Keratinocyte (primary cell): ENCODE data around the gene STARD10. TPM values are rescaled to one million over a fixed set of nuclear protein-coding genes. Genes with fewer than 3 reads are reported as not detected.

ENCODE experiments used
- DNase-seq: peaks from one replicate; pipeline ENCODE4 v3.0.0-alpha.2; 2011; ENCODE audit warnings: low read depth, missing footprints, low spot score
- FAIRE-seq: peaks from 2 replicates; lab custom pipeline; 2011; peaks lifted over from hg19 to GRCh38; lab: Jason Lieb, UNC
- H2AFZ ChIP-seq: 2 replicates; pipeline ENCODE4 v1.6.0; 2012; ENCODE audit warnings: low read length, control low read depth, inconsistent platforms; ENCODE audit not compliant: control insufficient read depth
- H3K27ac ChIP-seq: 2 replicates; pipeline ENCODE4 v1.5.1; 2011; ENCODE audit warnings: low read length; ENCODE audit not compliant: control insufficient read depth, insufficient read depth
- H3K27me3 ChIP-seq: 3 replicates; pipeline ENCODE4 v1.6.0; 2011; ENCODE audit warnings: low read length; ENCODE audit not compliant: control insufficient read depth, insufficient read depth; ENCODE audit errors: extremely low read depth
- H3K36me3 ChIP-seq, 2 experiments: 2 replicates in 1 of 2; 3 replicates in 1 of 2; pipeline ENCODE4 v1.5.1; 2011; ENCODE audit warnings: low read length in 2 of 2, mild to moderate bottlenecking in 1 of 2; ENCODE audit not compliant: control insufficient read depth in 2 of 2, insufficient read depth in 2 of 2; ENCODE audit errors: extremely low read depth in 1 of 2
- H3K4me1 ChIP-seq: 3 replicates; pipeline ENCODE4 v1.5.1; 2011; ENCODE audit warnings: low read length; ENCODE audit not compliant: control insufficient read depth, insufficient read depth; ENCODE audit errors: extremely low read depth
- H3K4me2 ChIP-seq: 3 replicates; pipeline ENCODE4 v1.6.0; 2011; ENCODE audit warnings: low read depth, low read length; ENCODE audit not compliant: control insufficient read depth, insufficient read depth; ENCODE audit errors: extremely low read depth
- H3K4me3 ChIP-seq, 3 experiments: fragments of 200-600 bp in 1 of 3; sonication (generic) in 1 of 3; 2 replicates in 2 of 3; 3 replicates in 1 of 3; pipeline ENCODE4 v1.5.1; 2011 to 2016; ENCODE audit warnings: low read length in 3 of 3, mild to moderate bottlenecking in 3 of 3, control low read depth in 2 of 3, inconsistent platforms in 1 of 3, low read depth in 1 of 3, mixed read lengths in 1 of 3, mixed run types in 1 of 3, moderate library complexity in 1 of 3; ENCODE audit not compliant: control insufficient read depth in 2 of 3, insufficient read depth in 2 of 3; ENCODE audit errors: extremely low read depth in 1 of 3
- H3K79me2 ChIP-seq: 2 replicates; pipeline ENCODE4 v1.6.0; 2012; ENCODE audit warnings: low read length; ENCODE audit not compliant: control insufficient read depth, insufficient read depth
- H3K9ac ChIP-seq: 3 replicates; pipeline ENCODE4 v1.6.0; 2011; ENCODE audit warnings: low read length; ENCODE audit not compliant: control insufficient read depth, insufficient read depth; ENCODE audit errors: extremely low read depth
- H3K9me1 ChIP-seq: 3 replicates; pipeline ENCODE4 v1.6.0; 2011; ENCODE audit warnings: low read length; ENCODE audit not compliant: control insufficient read depth, insufficient read depth; ENCODE audit errors: extremely low read depth
- H3K9me3 ChIP-seq: 2 replicates; pipeline ENCODE4 v1.5.1; 2012; ENCODE audit warnings: low read depth, low read length; ENCODE audit not compliant: control insufficient read depth
- H4K20me1 ChIP-seq: 3 replicates; pipeline ENCODE4 v1.6.0; 2011; ENCODE audit warnings: low read length; ENCODE audit not compliant: control insufficient read depth, insufficient read depth; ENCODE audit errors: extremely low read depth
- CTCF ChIP-seq, 3 experiments: IDR thresholded peaks in 1 of 3; conservative IDR thresholded peaks in 1 of 3; optimal IDR thresholded peaks in 1 of 3; 2 replicates in 2 of 3; 3 replicates in 1 of 3; pipeline versions ENCODE3 to v1.5.1; 2011; ENCODE audit warnings: low read length in 3 of 3, mild to moderate bottlenecking in 3 of 3, moderate library complexity in 2 of 3, control low read depth in 1 of 3, inconsistent platforms in 1 of 3; ENCODE audit not compliant: insufficient read depth in 2 of 3; ENCODE audit errors: extremely low read depth in 1 of 3
- EZH2 ChIP-seq: IDR thresholded peaks from one replicate; pipeline ENCODE4 v1.6.1; 2012; ENCODE audit warnings: inconsistent platforms, mild to moderate bottlenecking, low read length, moderate library complexity
- dilution Hi-C: fragments of 300-500 bp; cut with MboI; formaldehyde crosslinking; loops from one replicate; pipeline ENCODE4 v1.7.0; 2020; ENCODE audit warnings: low sequenced_read_pairs; ENCODE audit not compliant: extremely low pct_ligation_motif_present
- polyA plus RNA-seq, 5 experiments: library from polyadenylated mRNA; depleted of rRNA in 3 of 5; stranded (reverse) in 3 of 5; stranded (forward) in 1 of 5; unstranded in 1 of 5; fragments of >200 nt; gene quantifications; 1 replicate in 1 of 5; 2 replicates in 3 of 5; 3 replicates in 1 of 5; pipeline versions ENCODE4 v1.2.1 to v1.2.3, GENCODE V29; 2011 to 2012; ENCODE audit warnings: missing spikeins in 2 of 5, low read depth in 1 of 5, low replicate concordance in 1 of 5

STARD10 gene
- polyA plus RNA-seq, 1 donor (not counting 4 experiments of a cell fraction or from before 2014, with no cell fraction given): 67.0 TPM

DNA sequence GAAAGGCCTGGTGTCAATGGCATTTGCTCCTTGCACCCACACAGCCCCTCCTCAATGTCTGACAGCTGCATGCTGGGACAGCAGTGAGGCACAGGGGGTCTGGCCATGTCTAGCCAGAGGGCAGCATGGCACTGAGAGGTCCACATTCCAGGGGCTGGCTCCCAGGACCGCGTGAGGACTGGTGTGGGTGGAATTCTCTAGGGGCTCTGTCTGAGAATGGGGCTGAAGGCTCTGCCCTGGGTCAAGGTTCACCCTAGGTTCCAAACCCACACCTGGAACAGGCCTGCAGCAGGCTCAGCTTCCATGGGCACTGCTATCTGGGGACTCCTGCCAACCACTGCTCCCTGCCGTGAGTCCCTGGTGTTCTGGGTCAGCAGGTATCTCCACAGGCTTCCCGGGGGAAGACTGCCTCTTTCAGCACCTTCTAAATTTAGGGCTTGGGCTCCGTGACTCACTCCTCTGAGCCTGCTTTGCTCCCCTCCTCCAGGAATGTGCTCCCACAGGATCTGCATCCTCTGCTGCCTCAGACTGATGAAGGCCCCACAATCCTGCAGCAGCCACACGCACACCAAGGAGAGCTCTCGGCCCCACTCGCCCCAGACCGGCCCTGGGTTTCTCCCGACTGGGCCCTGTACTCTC is 4.2 kb downstream of the STARD10 start:
- dilution Hi-C loops: no loop called here
- no peaks in the 10 kb centered on the region for H3K36me3 ChIP-seq
- no peaks in the 10 kb centered on the region for H3K9me1 ChIP-seq
- FAIRE-seq (no peak), DNase-seq (no peak)
- H3K4me2 ChIP-seq: peak overlapping the region; percentile 5
- no peaks in the 10 kb centered on the region for H3K9me3 ChIP-seq
- H3K27ac ChIP-seq: no peak overlapping the region
- H3K9ac ChIP-seq: no peak overlapping the region
- peak overlapping the region in 1 of 3 experiments; percentile 0 for H3K4me3 ChIP-seq
- H3K27me3 ChIP-seq: no peaks in the 10 kb centered on the region
- TF ChIP-seq EZH2: no peak
- TF ChIP-seq CTCF (optimal IDR thresholded peaks at IDR 0.05 in 1 of 3, IDR thresholded peaks at IDR 0.05 in 1 of 3, conservative IDR thresholded peaks at IDR 0.05 in 1 of 3; ENCODE audit: extremely low read depth in 1 of 3, insufficient read depth in 2 of 3, low read length in 3 of 3): no peak
- H2AFZ ChIP-seq: no peak overlapping the region
- peaks cover 23% of the 10 kb centered on the region for H3K4me1 ChIP-seq
- H4K20me1 ChIP-seq: no peaks in the 10 kb centered on the region
- no peaks in the 10 kb centered on the region for H3K79me2 ChIP-seq

DNA sequence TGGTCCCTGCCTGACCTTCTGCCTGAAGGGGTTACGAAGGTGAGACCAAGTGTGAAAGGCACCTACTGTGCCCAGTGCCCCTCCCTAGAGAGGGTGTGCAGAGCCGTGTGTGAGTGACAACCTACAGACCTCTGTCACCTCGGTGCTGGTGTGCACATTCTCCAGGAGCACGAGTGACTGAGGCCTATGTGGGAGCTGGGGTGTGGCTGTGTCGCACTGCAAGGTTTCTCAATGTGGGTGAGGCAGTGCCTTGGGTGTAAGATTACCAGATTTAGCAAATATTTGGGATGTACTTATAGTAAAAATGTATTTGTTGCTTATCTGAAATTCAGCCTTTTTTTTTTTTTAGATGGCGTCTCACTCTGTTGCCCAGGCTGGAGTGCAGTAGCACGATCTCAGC is 5.6 kb downstream of the STARD10 start:
- H3K27me3 ChIP-seq: no peaks in the 10 kb centered on the region
- FAIRE-seq: no peak
- no peaks in the 10 kb centered on the region for H3K9me3 ChIP-seq
- no peaks in the 10 kb centered on the region for H3K36me3 ChIP-seq
- H3K4me1 ChIP-seq: peaks cover 14% of the 10 kb centered on the region
- dilution Hi-C loops: no loop called here
- no peak overlapping the region for H2AFZ ChIP-seq
- H3K27ac ChIP-seq: no peak overlapping the region
- TF ChIP-seq EZH2 (no peak), CTCF (optimal IDR thresholded peaks at IDR 0.05 in 1 of 3, IDR thresholded peaks at IDR 0.05 in 1 of 3, conservative IDR thresholded peaks at IDR 0.05 in 1 of 3; ENCODE audit: extremely low read depth in 1 of 3, insufficient read depth in 2 of 3, low read length in 3 of 3) (no peak)
- H3K79me2 ChIP-seq: no peaks in the 10 kb centered on the region
- no peak for DNase-seq
- no peaks in the 10 kb centered on the region for H3K9me1 ChIP-seq
- no peak overlapping the region for H3K9ac ChIP-seq
- H4K20me1 ChIP-seq: no peaks in the 10 kb centered on the region
- no peak overlapping the region for H3K4me3 ChIP-seq
- H3K4me2 ChIP-seq: no peak overlapping the region
